Right atrium auricular region (tissue), 2 donors: ENCODE measurements around the gene FGFBP2. TPM values are rescaled to one million over a fixed set of nuclear protein-coding genes. Genes with fewer than 3 reads are reported as not detected.

Experiments
- DNase-seq: peaks from one replicate; pipeline ENCODE4 v3.0.0-alpha.2; 2019; ENCODE audit warnings: low spot score
- H3K27ac ChIP-seq, 2 donors: fragments of 200-600 bp; sonication (generic); 1 replicate in 1 of 2; 2 replicates in 1 of 2; pipeline ENCODE4 v1.5.1; 2016 to 2019
- H3K27me3 ChIP-seq, 2 donors: fragments of 200-600 bp; sonication (generic); one replicate each; pipeline versions ENCODE4 v1.5.1 to v1.6.0; 2017 to 2019
- H3K36me3 ChIP-seq: fragments of 200-600 bp; sonication (generic); one replicate; pipeline ENCODE4 v1.5.1; 2016
- H3K4me1 ChIP-seq, 2 donors: fragments of 200-600 bp; sonication (generic); one replicate each; pipeline versions ENCODE4 v1.5.1 to v1.6.0; 2017 to 2019
- H3K4me3 ChIP-seq, 2 donors: fragments of 200-600 bp; sonication (generic); 1 replicate in 1 of 2; 2 replicates in 1 of 2; pipeline ENCODE4 v1.5.1; 2017 to 2019; ENCODE audit warnings: mild to moderate bottlenecking in 1 of 2, moderate library complexity in 1 of 2
- H3K9me3 ChIP-seq, 2 donors: fragments of 200-600 bp; sonication (generic); one replicate each; pipeline ENCODE4 v1.5.1; 2019
- total RNA-seq, 2 donors: library from RNA; depleted of rRNA; stranded (reverse); fragments of >200 nt; gene quantifications; one replicate each; pipeline ENCODE4 v1.1.0, GENCODE V29; 2016
- TF ChIP-seq, protein P1 (sequence below), 2 donors: fragments of 200-600 bp; sonication (generic); IDR thresholded peaks; one replicate each; pipeline ENCODE4 v1.5.1; 2019; ENCODE audit warnings: antibody characterized with exemption in 2 of 2

FGFBP2 gene
- total RNA-seq, 2 donors from 2014 or later = 4.8 to 10.7 TPM

DNA sequence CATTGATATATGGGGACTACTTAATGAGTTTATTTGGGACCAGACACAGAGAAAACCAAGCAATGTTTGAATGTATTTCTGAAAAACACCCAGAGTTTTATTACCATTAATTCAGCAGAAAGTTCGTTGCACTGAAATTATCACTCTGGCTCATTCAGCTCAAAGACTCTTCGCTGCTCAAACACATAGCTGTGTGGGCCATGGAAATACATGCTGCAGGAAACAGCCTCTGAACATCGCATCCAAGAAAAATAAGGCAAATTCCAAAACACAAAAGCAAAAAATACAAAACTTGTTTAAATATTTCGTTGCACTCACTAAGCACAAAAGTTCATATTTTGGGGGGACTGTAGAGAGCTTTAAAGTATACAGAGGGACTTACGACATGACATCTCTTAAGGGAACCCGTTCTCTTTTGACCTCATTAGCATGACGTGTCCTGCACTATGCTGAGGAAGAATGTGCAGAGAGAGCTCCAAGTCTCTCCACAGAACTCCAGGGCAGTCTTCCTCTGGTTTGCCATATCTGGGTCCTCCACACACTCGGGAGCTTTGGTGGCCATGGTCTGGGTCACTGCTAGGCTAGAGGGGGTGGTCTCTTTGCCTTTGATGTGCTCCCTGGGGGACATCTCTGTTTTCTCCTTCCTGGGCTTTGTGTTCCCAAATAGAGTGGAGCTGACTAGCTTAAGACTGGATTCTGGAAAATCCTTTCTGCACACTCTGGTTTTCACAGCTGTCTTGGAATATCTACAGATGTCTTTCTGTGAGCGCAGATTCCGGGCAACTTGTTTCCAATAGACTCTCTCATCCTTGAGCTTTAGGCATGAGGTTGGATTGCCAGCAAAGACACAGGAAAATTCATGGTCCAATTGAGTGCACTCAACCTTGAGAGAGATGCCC is 27.2 kb downstream of the FGFBP2 start:
- no peak for DNase-seq
- Histone ChIP-seq H3K36me3 (no peaks in the 10 kb centered on the region), H3K27me3 (no peaks in the 10 kb centered on the region), H3K9me3 (no peaks in the 10 kb centered on the region), H3K4me1 (no peaks in the 10 kb centered on the region), H3K4me3 (no peak overlapping the region), H3K27ac (no peak overlapping the region)
- TF ChIP-seq, protein P1, sequence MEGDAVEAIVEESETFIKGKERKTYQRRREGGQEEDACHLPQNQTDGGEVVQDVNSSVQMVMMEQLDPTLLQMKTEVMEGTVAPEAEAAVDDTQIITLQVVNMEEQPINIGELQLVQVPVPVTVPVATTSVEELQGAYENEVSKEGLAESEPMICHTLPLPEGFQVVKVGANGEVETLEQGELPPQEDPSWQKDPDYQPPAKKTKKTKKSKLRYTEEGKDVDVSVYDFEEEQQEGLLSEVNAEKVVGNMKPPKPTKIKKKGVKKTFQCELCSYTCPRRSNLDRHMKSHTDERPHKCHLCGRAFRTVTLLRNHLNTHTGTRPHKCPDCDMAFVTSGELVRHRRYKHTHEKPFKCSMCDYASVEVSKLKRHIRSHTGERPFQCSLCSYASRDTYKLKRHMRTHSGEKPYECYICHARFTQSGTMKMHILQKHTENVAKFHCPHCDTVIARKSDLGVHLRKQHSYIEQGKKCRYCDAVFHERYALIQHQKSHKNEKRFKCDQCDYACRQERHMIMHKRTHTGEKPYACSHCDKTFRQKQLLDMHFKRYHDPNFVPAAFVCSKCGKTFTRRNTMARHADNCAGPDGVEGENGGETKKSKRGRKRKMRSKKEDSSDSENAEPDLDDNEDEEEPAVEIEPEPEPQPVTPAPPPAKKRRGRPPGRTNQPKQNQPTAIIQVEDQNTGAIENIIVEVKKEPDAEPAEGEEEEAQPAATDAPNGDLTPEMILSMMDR (IDR thresholded peaks at IDR 0.05) = no peak

DNA sequence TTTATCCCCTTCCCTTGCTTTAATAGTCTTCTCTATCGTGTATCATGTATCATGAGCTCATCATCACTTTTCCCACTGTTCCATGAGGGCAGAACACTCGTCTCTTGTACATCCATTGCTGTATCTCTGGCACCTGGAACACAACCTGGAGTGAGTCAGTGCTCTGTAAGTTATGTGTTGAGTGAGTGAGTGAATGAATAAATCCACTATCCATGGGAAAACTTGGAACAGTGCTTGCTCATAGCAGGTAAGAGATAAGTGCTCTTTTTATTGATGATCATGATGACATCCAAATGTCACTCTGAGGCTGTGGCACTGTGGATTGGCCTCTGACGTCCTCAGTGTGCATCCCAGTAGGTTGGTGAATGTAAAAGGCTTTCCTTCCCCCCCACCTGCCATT is 28.7 kb downstream of the FGFBP2 start:
- no peak overlapping the region for H3K4me3 ChIP-seq
- H3K27me3 ChIP-seq = no peaks in the 10 kb centered on the region
- no peaks in the 10 kb centered on the region for H3K36me3 ChIP-seq
- no peak overlapping the region for H3K27ac ChIP-seq
- no peak for DNase-seq
- no peaks in the 10 kb centered on the region for H3K9me3 ChIP-seq
- TF ChIP-seq, protein P1 (IDR thresholded peaks at IDR 0.05) = no peak
- no peaks in the 10 kb centered on the region for H3K4me1 ChIP-seq

DNA sequence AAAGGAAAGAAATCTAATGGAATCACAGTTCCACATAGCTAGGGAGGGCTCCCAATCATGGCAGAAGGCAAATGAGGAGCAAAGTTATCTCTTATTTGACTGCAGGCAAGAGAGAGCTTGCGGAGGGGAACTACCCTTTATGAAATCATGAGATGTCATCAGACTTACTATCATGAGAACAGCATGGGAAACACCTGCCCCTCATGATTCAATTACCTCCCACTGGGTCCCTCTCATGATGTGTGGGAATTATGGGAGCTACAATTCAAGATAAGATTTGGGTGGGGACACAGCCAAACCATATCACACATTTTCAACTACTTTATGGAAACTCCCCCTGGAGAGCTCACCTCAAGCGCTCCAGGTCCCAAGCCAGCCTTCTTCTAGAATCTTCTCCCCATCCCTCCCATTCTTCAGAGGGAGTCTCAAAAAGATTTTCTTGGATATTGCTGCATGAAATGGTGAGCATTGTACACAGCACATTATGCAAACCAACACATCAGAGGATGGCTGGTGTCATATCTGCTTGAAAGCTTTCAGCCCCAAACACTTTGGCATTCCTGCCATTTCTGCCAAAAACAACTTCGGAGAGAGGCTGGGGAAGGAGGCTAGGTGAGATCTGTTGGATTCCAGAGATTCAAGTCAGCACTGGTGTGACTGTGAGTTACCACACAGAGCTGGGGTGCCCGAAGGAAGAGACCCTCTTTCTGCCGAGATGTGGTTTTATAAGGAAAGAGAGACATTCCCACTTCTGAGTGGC is 31.3 kb downstream of the FGFBP2 start:
- H3K36me3 ChIP-seq = no peaks in the 10 kb centered on the region
- H3K27ac ChIP-seq = no peak overlapping the region
- no peaks in the 10 kb centered on the region for H3K27me3 ChIP-seq
- TF ChIP-seq, protein P1 (IDR thresholded peaks at IDR 0.05) = no peak
- no peak overlapping the region for H3K4me3 ChIP-seq
- H3K9me3 ChIP-seq = no peaks in the 10 kb centered on the region
- DNase-seq = no peak
- H3K4me1 ChIP-seq = no peaks in the 10 kb centered on the region

DNA sequence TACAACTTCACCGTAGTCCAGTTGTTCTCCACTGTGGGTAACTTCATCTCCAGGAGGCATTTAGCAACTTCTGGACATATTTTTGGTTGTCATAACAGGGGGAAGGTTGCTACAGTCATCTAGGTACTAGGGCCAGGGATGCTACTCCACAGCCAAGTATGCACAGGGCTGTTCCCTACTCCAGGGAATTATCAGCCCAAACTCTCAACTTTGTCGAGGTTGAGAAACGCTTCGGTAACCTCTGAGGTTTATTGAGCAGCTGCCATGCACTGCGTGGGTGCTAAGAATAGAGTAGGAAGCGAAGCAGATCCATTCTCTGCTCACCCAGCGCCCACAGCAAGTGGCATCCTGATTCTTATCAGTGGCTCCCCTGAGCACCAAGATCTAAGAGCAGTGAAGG is 32.7 kb downstream of the FGFBP2 start:
- H3K4me1 ChIP-seq = no peaks in the 10 kb centered on the region
- H3K27me3 ChIP-seq = no peaks in the 10 kb centered on the region
- TF ChIP-seq, protein P1 (IDR thresholded peaks at IDR 0.05) = no peak
- H3K27ac ChIP-seq = no peak overlapping the region
- DNase-seq = no peak
- H3K36me3 ChIP-seq = no peaks in the 10 kb centered on the region
- no peak overlapping the region for H3K4me3 ChIP-seq
- H3K9me3 ChIP-seq = no peaks in the 10 kb centered on the region

DNA sequence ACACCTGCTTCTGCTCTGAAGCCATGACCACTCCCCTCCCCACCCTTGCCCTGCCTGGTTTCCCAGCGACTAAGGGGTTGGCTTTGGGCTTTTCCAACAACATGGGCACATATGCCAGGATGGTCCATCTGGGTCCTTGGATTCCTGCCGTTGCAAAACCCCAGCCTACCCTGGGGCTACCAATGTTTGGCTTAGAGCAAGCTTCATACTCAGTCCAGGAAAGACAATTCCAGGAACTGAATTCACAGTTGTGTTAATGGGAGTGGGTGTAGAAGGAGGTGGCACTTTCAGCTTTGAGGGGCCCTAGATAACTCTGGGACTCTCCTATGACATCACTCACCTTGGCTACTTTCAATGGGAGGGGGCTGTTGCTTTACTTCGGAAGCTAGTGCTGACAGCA is 33.4 kb downstream of the FGFBP2 start:
- Histone ChIP-seq H3K4me3 (no peak overlapping the region), H3K4me1 (no peaks in the 10 kb centered on the region), H3K27me3 (no peaks in the 10 kb centered on the region), H3K27ac (no peak overlapping the region), H3K9me3 (no peaks in the 10 kb centered on the region), H3K36me3 (no peaks in the 10 kb centered on the region)
- TF ChIP-seq, protein P1 (IDR thresholded peaks at IDR 0.05) = no peak
- no peak for DNase-seq
